Kidney (tissue), 14 donors: ENCODE measurements around the gene VWF. TPM values are rescaled to one million over a fixed set of nuclear protein-coding genes. Genes with fewer than 3 reads are reported as not detected.

ENCODE experiments used
- DNase-seq, 5 donors: peaks; one replicate each; pipeline ENCODE4 v3.0.0-alpha.2; 2013 to 2020
- FAIRE-seq: peaks from 2 replicates; lab custom pipeline; 2012; peaks lifted over from hg19 to GRCh38; lab: Jason Lieb, UNC
- H3K27ac ChIP-seq, 2 donors: one replicate each; pipeline ENCODE4 v1.7.0; 2013; ENCODE audit warnings: low read depth in 2 of 2, low read length in 2 of 2, inconsistent platforms in 1 of 2
- H3K27me3 ChIP-seq: one replicate; pipeline ENCODE4 v1.7.1; 2013; ENCODE audit warnings: low read length, inconsistent platforms; ENCODE audit not compliant: control insufficient read depth, insufficient read depth
- H3K36me3 ChIP-seq, 3 donors: one replicate each; pipeline versions ENCODE4 v1.7.0 to v1.7.1; 2013; ENCODE audit warnings: low read length in 3 of 3, control low read depth in 1 of 3, inconsistent platforms in 1 of 3; ENCODE audit not compliant: insufficient read depth in 3 of 3, control insufficient read depth in 2 of 3
- H3K4me1 ChIP-seq, 3 donors: one replicate each; pipeline versions ENCODE4 v1.7.0 to v1.7.1; 2013; ENCODE audit warnings: low read length in 3 of 3, inconsistent platforms in 1 of 3, low read depth in 1 of 3; ENCODE audit not compliant: control insufficient read depth in 2 of 3, insufficient read depth in 2 of 3
- H3K4me3 ChIP-seq, 3 donors: one replicate each; pipeline versions ENCODE4 v1.7.0 to v1.8.1; 2013; ENCODE audit warnings: low read length in 3 of 3, control low read depth in 1 of 3, inconsistent platforms in 1 of 3
- H3K9ac ChIP-seq, 3 donors: one replicate each; pipeline versions ENCODE4 v1.7.0 to v1.7.1; 2013; ENCODE audit warnings: low read length in 3 of 3, control low read depth in 1 of 3, inconsistent platforms in 1 of 3
- H3K9me3 ChIP-seq, 3 donors: one replicate each; pipeline versions ENCODE4 v1.7.0 to v1.7.1; 2013; ENCODE audit warnings: low read length in 3 of 3, control low read depth in 1 of 3, inconsistent platforms in 1 of 3; ENCODE audit not compliant: control insufficient read depth in 2 of 3, insufficient read depth in 1 of 3
- CTCF ChIP-seq: IDR thresholded peaks from 3 replicates; pipeline ENCODE4 v1.5.1; 2012; ENCODE audit warnings: mild to moderate bottlenecking, moderate library complexity, borderline replicate concordance; ENCODE audit not compliant: insufficient read depth; ENCODE audit errors: extremely low read depth
- intact Hi-C: fragments of 100-400 bp; cut with DNase I; formaldehyde crosslinking; loops from one replicate; pipeline ENCODE4 v1.11.1; 2022
- polyA plus RNA-seq: library from polyadenylated mRNA; stranded (reverse); fragments of 350-450 nt; fragmentation: Illumina TruSeq; extraction: RNeasy Lipid Tissue Mini Kit (QIAGEN cat#74804); gene quantifications from one replicate; pipeline ENCODE4 v1.2.3, GENCODE V29; 2014; ENCODE audit warnings: low read depth, low replicate concordance; ENCODE audit not compliant: insufficient read depth
- total RNA-seq: library from RNA; stranded (reverse); fragmentation: NEBNext Ultra II Directional; extraction: Animal tissue kit (Norgen Biotek cat#: 25700); gene quantifications from one replicate; pipeline ENCODE4 v1.2.1, GENCODE V29; 2021
- donor health status: control.
- donor health status: control.
- donor health status: control.
- donor health status: control.
- donor health status: control.
- donor health status: DM: yes; HTN: yes; CAD: no.
- donor health status: Normal renal cell carcinoma (clear cell type).

VWF gene
- total and polyA plus RNA-seq, 2 donors from 2014 or later, result 9.6 to 183 TPM

GRCh38 chr12:5909560-5909959, 214.9 kb downstream of the VWF start:
- Histone ChIP-seq H3K9ac (no peak overlapping the region), H3K9me3 (no peaks in the 10 kb centered on the region), H3K4me3 (no peak overlapping the region), H3K27ac (no peak overlapping the region), H3K36me3 (no peaks in the 10 kb centered on the region), H3K27me3 (no peaks in the 10 kb centered on the region), H3K4me1 (no peaks in the 10 kb centered on the region)
- TF ChIP-seq CTCF, result no peak
- intact Hi-C loops, result no loop called here
- no peak for FAIRE-seq
- DNase-seq, result no peak

- no peak overlapping the region for H3K4me3 ChIP-seq
- DNase-seq (no peak), FAIRE-seq (no peak)
- TF ChIP-seq CTCF, result no peak
- H3K9me3 ChIP-seq, result no peaks in the 10 kb centered on the region
- H3K27me3 ChIP-seq, result no peaks in the 10 kb centered on the region
- intact Hi-C loops, result no loop called here
- H3K27ac ChIP-seq, result no peak overlapping the region
- no peaks in the 10 kb centered on the region for H3K4me1 ChIP-seq
- no peaks in the 10 kb centered on the region for H3K36me3 ChIP-seq
- no peak overlapping the region for H3K9ac ChIP-seq
Observed at GRCh38 chr12:5908251-5908650, 216.2 kb downstream of the VWF start.

GRCh38 chr12:5907807-5908206, 216.7 kb downstream of the VWF start:
- no peak for FAIRE-seq

More at GRCh38 chr12:5907807-5908206, 216.7 kb downstream of the VWF start:
- H3K4me3 ChIP-seq, result no peak overlapping the region
- intact Hi-C loops, result no loop called here
- no peaks in the 10 kb centered on the region for H3K36me3 ChIP-seq
- H3K4me1 ChIP-seq, result no peaks in the 10 kb centered on the region
- TF ChIP-seq CTCF, result no peak
- DNase-seq, result peak in 4 of 5 donors; percentile 74 to 81 (median 79)
- no peaks in the 10 kb centered on the region for H3K9me3 ChIP-seq
- H3K27ac ChIP-seq, result no peak overlapping the region
- no peaks in the 10 kb centered on the region for H3K27me3 ChIP-seq
- H3K9ac ChIP-seq, result no peak overlapping the region
